ENCODE measurements around the gene PTPRN2. TPM values are rescaled to one million over a fixed set of nuclear protein-coding genes. Genes with fewer than 3 reads are reported as not detected.

PTPRN2 gene
- polyA plus RNA-seq, 1 experiment, result 0.31 TPM

GRCh38 chr7:158482480-158482879, 105.1 kb downstream of the PTPRN2 start:
- DNase-seq (ENCODE audit: low read depth), result no peak
- H3K27me3 ChIP-seq (ENCODE audit: control insufficient read depth, insufficient read depth, low read length), result no peaks in the 10 kb centered on the region
- no peak overlapping the region for H3K4me3 ChIP-seq (ENCODE audit: low read depth, low read length)
- ChIA-PET POLR2A (no interaction called here), CTCF (no interaction called here)
- no peaks in the 10 kb centered on the region for H3K36me3 ChIP-seq (ENCODE audit: control insufficient read depth, insufficient read depth, low read length)
- TF ChIP-seq CTCF (IDR thresholded peaks at IDR 0.05; ENCODE audit: insufficient read depth, low read depth, low read length), result no peak

- H3K4me3 ChIP-seq (ENCODE audit: low read depth, low read length), result no peak overlapping the region
- no peak for TF ChIP-seq CTCF (IDR thresholded peaks at IDR 0.05; ENCODE audit: insufficient read depth, low read depth, low read length)
- DNase-seq (ENCODE audit: low read depth), result no peak
- H3K27me3 ChIP-seq (ENCODE audit: control insufficient read depth, insufficient read depth, low read length), result no peaks in the 10 kb centered on the region
- no peaks in the 10 kb centered on the region for H3K36me3 ChIP-seq (ENCODE audit: control insufficient read depth, insufficient read depth, low read length)
- POLR2A ChIA-PET, result no interaction called here
- CTCF ChIA-PET, result no interaction called here
These were observed 108.0 kb downstream of the PTPRN2 start for GRCh38 chr7:158479664-158480025.

DNA sequence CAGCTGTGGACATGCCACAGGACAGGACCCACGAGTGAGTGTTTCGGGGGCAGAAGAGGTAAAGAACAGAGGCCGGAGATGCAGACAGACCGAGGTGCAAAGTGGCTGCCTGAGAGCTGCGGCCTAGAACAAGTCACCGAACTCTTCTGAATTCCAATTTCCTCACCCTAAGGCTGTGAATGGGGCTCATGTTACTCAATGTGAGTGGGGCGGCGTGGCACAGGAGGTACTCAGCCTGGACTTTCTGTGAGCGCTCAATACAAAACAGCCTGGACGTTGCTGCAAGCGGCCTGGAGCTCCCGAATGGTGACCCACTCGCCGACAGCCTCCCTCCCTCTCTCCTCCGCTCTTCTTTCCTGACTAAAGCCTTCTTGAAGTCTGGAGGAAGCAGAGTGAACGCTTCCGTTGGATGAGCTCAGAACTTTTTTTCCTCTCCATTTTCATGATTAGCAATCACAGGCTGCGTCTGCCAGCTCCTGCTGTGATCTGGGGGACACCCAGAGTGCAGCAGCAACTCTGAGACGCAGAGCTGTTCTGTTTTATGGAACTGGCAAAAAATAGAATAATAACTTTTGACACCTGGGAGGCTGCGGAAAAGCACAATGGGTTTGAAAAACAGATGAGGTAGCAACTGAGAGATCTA, 108.5 kb downstream of the PTPRN2 start:
- ChIA-PET CTCF (no interaction called here), POLR2A (no interaction called here)
- H3K36me3 ChIP-seq (ENCODE audit: control insufficient read depth, insufficient read depth, low read length), result no peaks in the 10 kb centered on the region
- no peak for TF ChIP-seq CTCF (IDR thresholded peaks at IDR 0.05; ENCODE audit: insufficient read depth, low read depth, low read length)
- H3K4me3 ChIP-seq (ENCODE audit: low read depth, low read length), result no peak overlapping the region
- H3K27me3 ChIP-seq (ENCODE audit: control insufficient read depth, insufficient read depth, low read length), result no peaks in the 10 kb centered on the region
- no peak for DNase-seq (ENCODE audit: low read depth)

- no peak for TF ChIP-seq CTCF (IDR thresholded peaks at IDR 0.05; ENCODE audit: insufficient read depth, low read depth, low read length)
- ChIA-PET CTCF (no interaction called here), POLR2A (no interaction called here)
- DNase-seq (ENCODE audit: low read depth), result no peak
- Histone ChIP-seq H3K4me3 (ENCODE audit: low read depth, low read length) (no peak overlapping the region), H3K27me3 (ENCODE audit: control insufficient read depth, insufficient read depth, low read length) (no peaks in the 10 kb centered on the region), H3K36me3 (ENCODE audit: control insufficient read depth, insufficient read depth, low read length) (no peaks in the 10 kb centered on the region)
These were observed 109.8 kb downstream of the PTPRN2 start for GRCh38 chr7:158477866-158478265.

DNA sequence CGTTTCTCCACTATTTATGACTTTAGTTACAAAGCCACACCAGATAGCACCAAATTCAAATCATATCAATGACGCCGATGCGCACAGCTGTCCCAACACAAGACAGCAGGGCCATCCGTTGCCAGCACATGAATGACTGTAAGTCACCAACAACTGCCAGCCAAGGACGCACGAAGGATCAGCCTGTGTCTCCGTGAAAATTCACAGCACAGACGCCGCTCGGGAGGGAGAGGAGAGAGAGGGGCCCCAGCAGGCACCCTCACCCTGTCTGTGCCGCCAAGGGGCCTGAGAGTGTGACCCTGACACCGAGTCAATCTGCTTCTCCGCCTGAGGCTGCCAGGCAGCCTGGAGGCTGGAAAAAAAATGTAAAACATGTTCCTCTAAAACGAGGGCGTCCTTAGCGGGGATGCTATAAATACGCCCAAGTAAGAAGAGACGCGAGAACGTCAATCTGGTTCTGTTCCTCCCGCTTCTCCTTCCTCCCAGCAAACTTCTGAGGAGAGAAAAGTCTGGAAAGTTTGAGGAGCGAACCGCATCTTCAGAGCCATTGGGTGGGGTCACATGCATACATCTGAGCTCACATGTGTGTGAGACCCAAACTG, 111.2 kb downstream of the PTPRN2 start:
- Histone ChIP-seq H3K36me3 (ENCODE audit: control insufficient read depth, insufficient read depth, low read length) (no peaks in the 10 kb centered on the region), H3K27me3 (ENCODE audit: control insufficient read depth, insufficient read depth, low read length) (no peaks in the 10 kb centered on the region), H3K4me3 (ENCODE audit: low read depth, low read length) (no peak overlapping the region)
- DNase-seq (ENCODE audit: low read depth), result no peak
- ChIA-PET POLR2A (no interaction called here), CTCF (no interaction called here)
- TF ChIP-seq CTCF (IDR thresholded peaks at IDR 0.05; ENCODE audit: insufficient read depth, low read depth, low read length), result no peak

Measured in BJ (cell line).